GM21381 (cell line): ENCODE data around the gene GLI1.

ENCODE experiments used
- ATAC-seq: cut with Tn5 transposase; IDR thresholded peaks from one replicate; pipeline ENCODE4 v1.9.1; 2021; ENCODE audit warnings: mild to moderate bottlenecking, moderate library complexity; ENCODE audit not compliant: unreplicated experiment

GLI1 gene

DNA sequence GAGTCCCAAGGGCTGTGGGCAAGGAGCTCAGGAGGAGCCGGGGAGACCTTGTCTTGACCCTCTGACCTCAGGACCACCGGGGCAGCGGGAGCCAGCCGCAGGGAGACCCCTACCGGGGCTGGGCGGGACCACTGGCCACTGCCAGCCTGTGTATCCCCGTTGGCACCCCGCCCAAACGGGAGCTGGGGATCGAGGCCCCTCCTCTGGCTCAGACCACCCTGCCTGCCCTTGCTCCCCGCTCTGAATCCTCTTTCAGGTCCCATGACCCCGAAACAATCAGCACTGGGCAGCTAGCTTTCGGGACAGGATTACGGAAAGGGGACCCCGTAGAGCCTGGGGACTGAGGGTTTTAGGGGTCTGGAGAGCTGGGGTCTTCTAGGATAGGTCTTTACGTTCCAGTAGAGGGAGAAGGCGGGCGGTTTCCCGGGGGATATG is 1.3 kb downstream of the GLI1 start:
- no peak for ATAC-seq

GRCh38 chr12:57461276-57461916 is 1.8 kb downstream of the GLI1 start:
- ATAC-seq = no peak

DNA sequence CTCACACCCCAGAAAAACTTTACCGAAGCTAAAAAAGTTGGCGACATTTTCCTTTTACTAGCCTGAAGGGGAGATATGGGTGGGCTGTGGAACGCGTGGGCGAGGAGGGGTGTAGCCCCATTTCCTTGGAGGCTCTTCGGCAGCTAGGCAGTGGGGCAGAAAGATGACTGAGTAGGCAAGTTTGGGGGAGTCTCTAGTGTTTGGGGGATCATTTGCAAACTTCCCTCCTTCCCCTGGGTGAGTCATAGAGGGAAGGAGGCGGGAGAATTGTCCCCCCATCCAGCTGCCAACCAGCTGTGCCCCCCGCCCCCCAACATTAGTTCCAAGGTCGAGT is 2.3 kb downstream of the GLI1 start:
- ATAC-seq = no peak

- peak; percentile 61 for ATAC-seq
Measured at GRCh38 chr12:57462251-57462911, 2.8 kb downstream of the GLI1 start.

- no peak for ATAC-seq
Measured at GRCh38 chr12:57462912-57463253, 3.3 kb downstream of the GLI1 start.

DNA sequence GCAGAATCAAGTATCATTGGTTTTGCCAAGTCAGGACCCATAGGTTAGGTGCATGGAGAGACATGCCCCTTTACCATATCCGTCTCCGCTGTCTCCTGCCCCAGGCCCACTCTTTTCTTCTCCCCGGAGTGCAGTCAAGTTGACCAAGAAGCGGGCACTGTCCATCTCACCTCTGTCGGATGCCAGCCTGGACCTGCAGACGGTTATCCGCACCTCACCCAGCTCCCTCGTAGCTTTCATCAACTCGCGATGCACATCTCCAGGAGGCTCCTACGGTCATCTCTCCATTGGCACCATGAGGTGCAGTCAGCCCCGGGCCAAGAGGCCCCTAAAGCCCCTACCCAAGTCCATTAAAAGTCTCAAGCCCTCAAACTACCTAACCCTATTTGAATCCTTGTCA is 5.0 kb downstream of the GLI1 start:
- no peak for ATAC-seq

DNA sequence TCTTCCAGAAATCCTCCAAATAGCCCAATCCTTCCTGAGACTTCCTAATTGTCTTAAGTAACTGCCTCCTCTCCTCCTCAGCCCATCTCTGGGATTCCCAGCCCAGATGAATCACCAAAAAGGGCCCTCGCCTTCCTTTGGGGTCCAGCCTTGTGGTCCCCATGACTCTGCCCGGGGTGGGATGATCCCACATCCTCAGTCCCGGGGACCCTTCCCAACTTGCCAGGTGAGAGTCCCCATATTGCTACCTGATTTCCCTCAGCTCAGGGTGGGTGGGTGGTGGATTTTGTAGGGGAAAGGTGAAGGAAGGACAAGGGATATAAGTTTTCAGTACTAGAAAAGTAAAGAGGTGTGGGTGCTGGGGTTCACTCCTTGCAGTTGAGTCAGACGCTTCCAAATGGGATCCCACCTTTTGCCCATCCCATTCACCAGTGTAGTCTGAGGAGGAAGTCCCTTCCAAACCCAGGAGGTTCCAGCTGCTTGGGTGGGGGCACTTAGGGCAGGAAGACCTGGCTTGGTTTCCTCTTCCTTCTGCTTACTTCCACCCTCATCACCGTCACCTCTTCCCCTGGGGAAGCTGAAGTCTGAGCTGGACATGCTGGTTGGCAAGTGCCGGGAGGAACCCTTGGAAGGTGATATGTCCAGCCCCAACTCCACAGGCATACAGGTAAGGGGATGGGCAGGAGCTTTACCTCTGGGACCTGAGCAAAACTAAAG is 5.6 kb downstream of the GLI1 start:
- no peak for ATAC-seq

GRCh38 chr12:57465747-57466505 is 6.3 kb downstream of the GLI1 start:
- ATAC-seq = no peak

DNA sequence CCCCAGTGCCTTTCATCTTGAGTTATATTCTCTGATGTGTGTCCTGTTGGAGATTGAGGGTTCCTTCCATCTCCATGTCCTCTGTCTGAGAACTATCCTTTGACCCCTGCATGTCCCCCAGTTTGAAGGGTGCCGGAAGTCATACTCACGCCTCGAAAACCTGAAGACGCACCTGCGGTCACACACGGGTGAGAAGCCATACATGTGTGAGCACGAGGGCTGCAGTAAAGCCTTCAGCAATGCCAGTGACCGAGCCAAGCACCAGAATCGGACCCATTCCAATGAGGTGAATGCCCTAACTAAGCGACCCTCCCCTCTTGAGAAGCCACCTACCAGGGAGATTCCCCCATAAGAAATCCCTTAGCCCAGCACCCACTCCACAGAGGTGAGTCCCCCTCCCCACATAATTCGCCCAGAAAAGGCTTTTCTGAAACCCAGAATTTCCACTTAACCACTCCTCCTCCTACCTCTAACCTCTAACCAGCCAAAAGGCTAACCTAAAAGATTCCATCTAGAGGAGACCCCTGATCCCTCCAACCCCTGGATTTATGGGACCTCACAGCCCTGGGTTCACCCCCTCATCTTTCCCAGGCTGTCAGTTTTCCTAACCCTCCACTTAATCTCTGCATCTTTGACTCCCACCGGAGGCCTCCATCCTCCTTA is 7.8 kb downstream of the GLI1 start:
- no peak for ATAC-seq

DNA sequence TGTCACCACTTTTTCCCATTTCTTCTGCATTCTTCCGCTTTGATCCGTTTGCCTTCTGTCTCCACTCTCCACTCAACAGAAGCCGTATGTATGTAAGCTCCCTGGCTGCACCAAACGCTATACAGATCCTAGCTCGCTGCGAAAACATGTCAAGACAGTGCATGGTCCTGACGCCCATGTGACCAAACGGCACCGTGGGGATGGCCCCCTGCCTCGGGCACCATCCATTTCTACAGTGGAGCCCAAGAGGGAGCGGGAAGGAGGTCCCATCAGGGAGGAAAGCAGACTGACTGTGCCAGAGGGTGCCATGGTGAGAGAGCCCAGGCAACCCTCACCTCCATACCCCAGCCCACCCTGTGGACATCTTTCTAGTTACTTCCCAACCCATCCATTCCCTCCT is 8.3 kb downstream of the GLI1 start:
- no peak for ATAC-seq

GRCh38 chr12:57469296-57470164 is 9.9 kb downstream of the GLI1 start:
- ATAC-seq = no peak

DNA sequence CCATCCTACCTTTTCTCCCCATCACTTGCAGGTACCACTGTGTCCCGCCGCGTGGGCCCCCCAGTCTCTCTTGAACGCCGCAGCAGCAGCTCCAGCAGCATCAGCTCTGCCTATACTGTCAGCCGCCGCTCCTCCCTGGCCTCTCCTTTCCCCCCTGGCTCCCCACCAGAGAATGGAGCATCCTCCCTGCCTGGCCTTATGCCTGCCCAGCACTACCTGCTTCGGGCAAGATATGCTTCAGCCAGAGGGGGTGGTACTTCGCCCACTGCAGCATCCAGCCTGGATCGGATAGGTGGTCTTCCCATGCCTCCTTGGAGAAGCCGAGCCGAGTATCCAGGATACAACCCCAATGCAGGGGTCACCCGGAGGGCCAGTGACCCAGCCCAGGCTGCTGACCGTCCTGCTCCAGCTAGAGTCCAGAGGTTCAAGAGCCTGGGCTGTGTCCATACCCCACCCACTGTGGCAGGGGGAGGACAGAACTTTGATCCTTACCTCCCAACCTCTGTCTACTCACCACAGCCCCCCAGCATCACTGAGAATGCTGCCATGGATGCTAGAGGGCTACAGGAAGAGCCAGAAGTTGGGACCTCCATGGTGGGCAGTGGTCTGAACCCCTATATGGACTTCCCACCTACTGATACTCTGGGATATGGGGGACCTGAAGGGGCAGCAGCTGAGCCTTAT is 10.8 kb downstream of the GLI1 start:
- no peak for ATAC-seq

DNA sequence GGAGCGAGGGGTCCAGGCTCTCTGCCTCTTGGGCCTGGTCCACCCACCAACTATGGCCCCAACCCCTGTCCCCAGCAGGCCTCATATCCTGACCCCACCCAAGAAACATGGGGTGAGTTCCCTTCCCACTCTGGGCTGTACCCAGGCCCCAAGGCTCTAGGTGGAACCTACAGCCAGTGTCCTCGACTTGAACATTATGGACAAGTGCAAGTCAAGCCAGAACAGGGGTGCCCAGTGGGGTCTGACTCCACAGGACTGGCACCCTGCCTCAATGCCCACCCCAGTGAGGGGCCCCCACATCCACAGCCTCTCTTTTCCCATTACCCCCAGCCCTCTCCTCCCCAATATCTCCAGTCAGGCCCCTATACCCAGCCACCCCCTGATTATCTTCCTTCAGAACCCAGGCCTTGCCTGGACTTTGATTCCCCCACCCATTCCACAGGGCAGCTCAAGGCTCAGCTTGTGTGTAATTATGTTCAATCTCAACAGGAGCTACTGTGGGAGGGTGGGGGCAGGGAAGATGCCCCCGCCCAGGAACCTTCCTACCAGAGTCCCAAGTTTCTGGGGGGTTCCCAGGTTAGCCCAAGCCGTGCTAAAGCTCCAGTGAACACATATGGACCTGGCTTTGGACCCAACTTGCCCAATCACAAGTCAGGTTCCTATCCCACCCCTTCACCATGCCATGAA is 11.5 kb downstream of the GLI1 start:
- no peak for ATAC-seq

DNA sequence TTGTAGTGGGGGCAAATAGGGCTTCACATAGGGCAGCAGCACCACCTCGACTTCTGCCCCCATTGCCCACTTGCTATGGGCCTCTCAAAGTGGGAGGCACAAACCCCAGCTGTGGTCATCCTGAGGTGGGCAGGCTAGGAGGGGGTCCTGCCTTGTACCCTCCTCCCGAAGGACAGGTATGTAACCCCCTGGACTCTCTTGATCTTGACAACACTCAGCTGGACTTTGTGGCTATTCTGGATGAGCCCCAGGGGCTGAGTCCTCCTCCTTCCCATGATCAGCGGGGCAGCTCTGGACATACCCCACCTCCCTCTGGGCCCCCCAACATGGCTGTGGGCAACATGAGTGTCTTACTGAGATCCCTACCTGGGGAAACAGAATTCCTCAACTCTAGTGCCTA is 12.1 kb downstream of the GLI1 start:
- ATAC-seq = no peak

GRCh38 chr12:57472391-57472790 is 12.8 kb downstream of the GLI1 start:
- ATAC-seq = no peak

DNA sequence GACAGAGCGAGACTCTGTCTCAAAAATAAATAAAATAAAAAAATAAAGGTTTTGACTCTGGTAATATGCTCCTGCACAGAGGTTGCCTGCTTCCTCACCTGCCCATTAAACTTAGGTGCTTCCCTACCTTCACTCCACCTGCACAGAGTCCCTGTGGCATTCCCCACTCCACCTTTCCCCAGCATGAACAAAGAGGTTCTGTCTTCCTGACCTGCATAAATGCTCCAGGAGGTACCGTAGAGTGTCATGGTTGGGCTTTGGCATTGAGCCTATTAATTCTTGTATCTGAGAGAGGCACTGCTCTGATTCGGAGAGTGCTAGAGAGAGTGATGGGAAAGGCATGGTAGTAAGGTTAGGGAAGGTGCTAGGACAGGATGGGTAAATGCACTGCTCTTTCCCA is 13.8 kb downstream of the GLI1 start:
- no peak for ATAC-seq

DNA sequence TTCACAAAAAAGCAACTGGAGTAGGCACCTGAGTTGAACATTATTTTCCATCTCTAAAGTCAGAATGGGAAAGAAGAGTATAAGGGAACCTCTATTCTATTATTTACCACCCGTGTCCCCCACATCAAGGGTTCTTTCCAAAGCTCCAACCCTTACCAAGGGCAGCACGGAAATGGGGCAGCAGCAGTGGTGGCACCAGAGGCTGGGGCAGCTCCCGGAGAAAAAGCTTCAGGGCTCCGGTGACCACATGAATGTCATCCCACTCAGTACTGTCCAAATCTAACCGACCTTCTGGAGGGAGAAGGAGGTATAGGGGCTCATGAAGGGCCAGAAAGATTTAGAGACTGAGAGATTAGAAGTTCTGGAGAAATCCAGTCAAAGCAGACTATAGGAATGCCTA is 14.3 kb downstream of the GLI1 start:
- ATAC-seq = no peak

GRCh38 chr12:57474430-57474829 is 14.8 kb downstream of the GLI1 start:
- ATAC-seq = no peak

GRCh38 chr12:57474862-57475261 is 15.3 kb downstream of the GLI1 start:
- ATAC-seq = no peak
